ENCODE results near the gene RBP3.

DNA sequence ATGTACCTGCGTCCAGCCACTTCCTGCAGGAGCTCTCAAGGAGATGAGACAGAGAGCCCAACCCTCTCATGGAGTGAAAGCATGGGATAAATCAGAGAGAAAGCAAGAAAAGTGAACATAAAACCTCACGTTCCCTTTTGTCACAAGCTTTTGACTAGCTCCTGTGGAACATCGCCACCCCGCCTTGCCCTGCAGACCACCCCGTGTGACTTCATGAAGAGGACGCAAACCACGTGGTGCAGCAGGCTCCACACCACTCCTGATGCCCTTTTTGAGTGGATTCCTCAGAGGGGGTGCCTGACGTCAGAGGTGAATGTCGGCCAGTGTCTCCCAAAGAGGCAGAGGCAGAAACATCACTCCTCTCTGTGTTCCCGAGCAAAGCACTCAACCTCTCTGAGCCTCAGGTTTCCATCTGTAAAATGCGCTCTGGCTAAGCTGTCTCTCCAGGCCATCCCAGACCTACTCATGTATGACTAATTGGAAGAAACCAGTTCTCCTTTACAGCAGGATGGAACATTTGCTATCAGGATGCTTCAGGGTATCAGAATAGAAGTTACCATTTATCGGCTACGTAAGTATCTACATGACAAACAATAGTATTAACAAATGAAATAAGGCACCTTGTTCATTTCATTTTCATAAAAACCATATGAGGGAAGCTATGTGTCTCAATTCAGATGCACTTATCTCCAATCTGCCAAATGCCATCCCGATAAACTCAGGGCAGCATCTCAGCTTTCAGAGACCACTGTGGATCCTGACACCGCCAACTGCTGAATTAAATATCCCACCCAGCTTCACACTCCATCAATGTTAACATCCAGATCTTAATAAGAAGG lies 30.7 kb downstream of the RBP3 start:
- no peak for TF ChIP-seq POLR2A (IDR thresholded peaks at IDR 0.05)
- TF ChIP-seq, protein P1, sequence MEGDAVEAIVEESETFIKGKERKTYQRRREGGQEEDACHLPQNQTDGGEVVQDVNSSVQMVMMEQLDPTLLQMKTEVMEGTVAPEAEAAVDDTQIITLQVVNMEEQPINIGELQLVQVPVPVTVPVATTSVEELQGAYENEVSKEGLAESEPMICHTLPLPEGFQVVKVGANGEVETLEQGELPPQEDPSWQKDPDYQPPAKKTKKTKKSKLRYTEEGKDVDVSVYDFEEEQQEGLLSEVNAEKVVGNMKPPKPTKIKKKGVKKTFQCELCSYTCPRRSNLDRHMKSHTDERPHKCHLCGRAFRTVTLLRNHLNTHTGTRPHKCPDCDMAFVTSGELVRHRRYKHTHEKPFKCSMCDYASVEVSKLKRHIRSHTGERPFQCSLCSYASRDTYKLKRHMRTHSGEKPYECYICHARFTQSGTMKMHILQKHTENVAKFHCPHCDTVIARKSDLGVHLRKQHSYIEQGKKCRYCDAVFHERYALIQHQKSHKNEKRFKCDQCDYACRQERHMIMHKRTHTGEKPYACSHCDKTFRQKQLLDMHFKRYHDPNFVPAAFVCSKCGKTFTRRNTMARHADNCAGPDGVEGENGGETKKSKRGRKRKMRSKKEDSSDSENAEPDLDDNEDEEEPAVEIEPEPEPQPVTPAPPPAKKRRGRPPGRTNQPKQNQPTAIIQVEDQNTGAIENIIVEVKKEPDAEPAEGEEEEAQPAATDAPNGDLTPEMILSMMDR (IDR thresholded peaks at IDR 0.05), result no peak

All from ovary (tissue), 3 donors.